OCI-LY3 (cell line): Measurements from ENCODE around the gene LYZL6.

Source experiments
- H2AFZ ChIP-seq: fragments of 200-600, 300-600 bp; shearing (Covaris generic); 2 replicates; pipeline ENCODE4 v1.6.0; 2014; ENCODE audit warnings: antibody characterized with exemption, low read depth, low read length
- H3K27ac ChIP-seq: fragments of 200-600, 300-600 bp; sonication (generic); 2 replicates; pipeline ENCODE4 v1.5.1; 2014; ENCODE audit warnings: mild to moderate bottlenecking, low read length, moderate library complexity, mixed read lengths
- H3K27me3 ChIP-seq: fragments of 200-600, 300-600 bp; sonication (generic); 2 replicates; pipeline ENCODE4 v1.6.1; 2014; ENCODE audit warnings: low read depth, low read length, mixed read lengths
- H3K36me3 ChIP-seq: fragments of 200-600, 300-600 bp; sonication (generic); replicated peaks from 2 replicates; pipeline ENCODE3; 2014; ENCODE audit warnings: low read depth, low read length, mixed read lengths
- H3K4me1 ChIP-seq: fragments of 300-600, 200-600 bp; sonication (generic); 2 replicates; pipeline ENCODE4 v1.6.1; 2014; ENCODE audit warnings: low read length, mixed read lengths
- H3K4me2 ChIP-seq: fragments of 200-600, 300-600 bp; sonication (generic); 2 replicates; pipeline ENCODE4 v1.6.1; 2014; ENCODE audit warnings: low read length, mixed read lengths
- H3K4me3 ChIP-seq: fragments of 300-600, 200-600 bp; sonication (generic); 2 replicates; pipeline ENCODE4 v1.5.1; 2014; ENCODE audit warnings: antibody characterized with exemption, mild to moderate bottlenecking, low read length, moderate library complexity
- H3K79me2 ChIP-seq: fragments of 300-600, 200-600 bp; shearing (Covaris generic); 2 replicates; pipeline ENCODE4 v1.6.1; 2014; ENCODE audit warnings: mild to moderate bottlenecking, low read length, mixed read lengths
- H3K9ac ChIP-seq: fragments of 300-600, 200-600 bp; shearing (Covaris generic); 2 replicates; pipeline ENCODE4 v1.6.0; 2014; ENCODE audit warnings: mild to moderate bottlenecking, low read length, moderate library complexity
- H3K9me3 ChIP-seq: fragments of 200-600, 300-600 bp; shearing (Covaris generic); 2 replicates; pipeline ENCODE4 v1.6.1; 2014; ENCODE audit warnings: low read length, mixed read lengths; ENCODE audit not compliant: insufficient read depth
- H4K20me1 ChIP-seq: fragments of 200-600, 300-600 bp; sonication (generic); 2 replicates; pipeline ENCODE4 v1.6.1; 2016; ENCODE audit warnings: low read length, mixed read lengths; ENCODE audit not compliant: insufficient read depth
- CTCF ChIP-seq: fragments of 200-600, 300-600 bp; sonication (generic); IDR thresholded peaks from 2 replicates; pipeline ENCODE4 v1.5.1; 2014; ENCODE audit warnings: antibody characterized with exemption, low read length, low read depth
- EZH2phosphoT487 ChIP-seq: fragments of 200-600 bp; shearing (Covaris generic); IDR thresholded peaks from 2 replicates; pipeline ENCODE4 v1.6.1; 2018; ENCODE audit warnings: antibody characterized with exemption, mixed run types, low read depth

The LYZL6 gene

GRCh38 chr17:35915153-35915964 is 28.2 kb downstream of the LYZL6 start:
- Histone ChIP-seq H3K36me3 (peaks cover 9% of the 10 kb centered on the region), H3K9ac (no peak overlapping the region), H3K9me3 (no peaks in the 10 kb centered on the region), H3K4me3 (no peak overlapping the region), H3K4me1 (no peaks in the 10 kb centered on the region), H3K4me2 (no peak overlapping the region), H4K20me1 (no peaks in the 10 kb centered on the region), H2AFZ (no peak overlapping the region), H3K79me2 (no peaks in the 10 kb centered on the region), H3K27me3 (no peaks in the 10 kb centered on the region), H3K27ac (no peak overlapping the region)
- TF ChIP-seq CTCF (no peak), EZH2phosphoT487 (no peak)

- no peaks in the 10 kb centered on the region for H4K20me1 ChIP-seq
- H3K36me3 ChIP-seq = peaks cover 3% of the 10 kb centered on the region
- no peak overlapping the region for H3K9ac ChIP-seq
- no peaks in the 10 kb centered on the region for H3K27me3 ChIP-seq
- no peak overlapping the region for H3K4me3 ChIP-seq
- TF ChIP-seq EZH2phosphoT487 = no peak
- no peak for TF ChIP-seq CTCF
- no peak overlapping the region for H3K4me2 ChIP-seq
- no peak overlapping the region for H2AFZ ChIP-seq
- H3K4me1 ChIP-seq = no peaks in the 10 kb centered on the region
- H3K9me3 ChIP-seq = no peaks in the 10 kb centered on the region
- no peak overlapping the region for H3K27ac ChIP-seq
- no peaks in the 10 kb centered on the region for H3K79me2 ChIP-seq
These were observed 29.2 kb downstream of the LYZL6 start for GRCh38 chr17:35914354-35914753.

DNA sequence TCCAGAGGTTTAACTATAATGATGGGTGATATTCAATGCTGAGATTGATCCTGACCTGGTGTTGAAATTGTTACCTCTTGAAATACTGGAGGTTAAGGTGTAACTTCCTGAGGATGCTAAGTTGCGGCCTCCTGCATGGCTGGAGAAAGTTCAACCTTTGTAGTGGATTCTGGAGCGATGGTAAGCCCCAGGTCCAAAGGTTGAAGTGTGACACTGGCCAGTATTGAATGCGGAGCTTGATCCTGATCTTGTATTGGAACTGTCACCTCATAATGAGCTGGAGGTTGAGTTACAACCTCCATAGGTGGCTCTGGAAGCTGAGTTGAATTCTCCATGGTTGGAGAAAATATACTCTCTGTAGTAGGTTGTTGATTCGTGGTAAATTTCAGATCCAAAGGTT is 29.9 kb downstream of the LYZL6 start:
- H3K9ac ChIP-seq = no peak overlapping the region
- H3K36me3 ChIP-seq = no peaks in the 10 kb centered on the region
- H3K9me3 ChIP-seq = no peaks in the 10 kb centered on the region
- H4K20me1 ChIP-seq = no peaks in the 10 kb centered on the region
- H2AFZ ChIP-seq = no peak overlapping the region
- H3K4me3 ChIP-seq = no peak overlapping the region
- TF ChIP-seq EZH2phosphoT487 (no peak), CTCF (no peak)
- no peak overlapping the region for H3K27ac ChIP-seq
- H3K79me2 ChIP-seq = no peaks in the 10 kb centered on the region
- no peaks in the 10 kb centered on the region for H3K4me1 ChIP-seq
- H3K27me3 ChIP-seq = no peaks in the 10 kb centered on the region
- H3K4me2 ChIP-seq = no peak overlapping the region

- Histone ChIP-seq H3K27me3 (no peaks in the 10 kb centered on the region), H3K36me3 (no peaks in the 10 kb centered on the region), H3K27ac (no peak overlapping the region), H2AFZ (no peak overlapping the region), H3K4me2 (no peak overlapping the region), H3K4me3 (no peak overlapping the region), H3K9me3 (no peaks in the 10 kb centered on the region), H3K9ac (no peak overlapping the region), H3K79me2 (no peaks in the 10 kb centered on the region), H4K20me1 (no peaks in the 10 kb centered on the region), H3K4me1 (no peaks in the 10 kb centered on the region)
- TF ChIP-seq EZH2phosphoT487 = no peak
- no peak for TF ChIP-seq CTCF
These were observed 30.6 kb downstream of the LYZL6 start for GRCh38 chr17:35912942-35913341.
